Fibroblast of the conjunctiva (primary cell): ENCODE data around the gene POU2F1.

Experiments
- DNase-seq: peaks from one replicate; pipeline ENCODE4 v3.0.0-alpha.2; 2010; ENCODE audit warnings: low read depth

POU2F1 gene

GRCh38 chr1:167367705-167368104 is 147.0 kb downstream of the POU2F1 start:
- DNase-seq: no peak

GRCh38 chr1:167369175-167369574 is 148.5 kb downstream of the POU2F1 start:
- no peak for DNase-seq

GRCh38 chr1:167369933-167370332 is 149.2 kb downstream of the POU2F1 start:
- DNase-seq: no peak

GRCh38 chr1:167371030-167371429 is 150.3 kb downstream of the POU2F1 start:
- no peak for DNase-seq

GRCh38 chr1:167373398-167373797 is 152.7 kb downstream of the POU2F1 start:
- no peak for DNase-seq

GRCh38 chr1:167373986-167374385 is 153.3 kb downstream of the POU2F1 start:
- DNase-seq: no peak

GRCh38 chr1:167375949-167376348 is 155.3 kb downstream of the POU2F1 start:
- no peak for DNase-seq

- no peak for DNase-seq
Measured at GRCh38 chr1:167387251-167387910, 166.7 kb downstream of the POU2F1 start.

GRCh38 chr1:167388976-167389375 is 168.3 kb downstream of the POU2F1 start:
- DNase-seq: no peak

GRCh38 chr1:167392200-167392696 is 171.6 kb downstream of the POU2F1 start:
- no peak for DNase-seq

- no peak for DNase-seq
Measured at GRCh38 chr1:167400359-167400953, 179.8 kb downstream of the POU2F1 start.

- DNase-seq: peak; percentile 43
Measured at GRCh38 chr1:167401260-167401873, 180.7 kb downstream of the POU2F1 start.

- DNase-seq: no peak
Measured at GRCh38 chr1:167404161-167404888, 183.6 kb downstream of the POU2F1 start.

- no peak for DNase-seq
Measured at GRCh38 chr1:167404908-167405307, 184.2 kb downstream of the POU2F1 start.

- no peak for DNase-seq
Measured at GRCh38 chr1:167408355-167408754, 187.7 kb downstream of the POU2F1 start.

GRCh38 chr1:167409183-167409582 is 188.5 kb downstream of the POU2F1 start:
- no peak for DNase-seq

- DNase-seq: no peak
Measured at GRCh38 chr1:167412072-167412471, 191.4 kb downstream of the POU2F1 start.

GRCh38 chr1:167412920-167413319 is 192.2 kb downstream of the POU2F1 start:
- no peak for DNase-seq

- no peak for DNase-seq
Measured at GRCh38 chr1:167413328-167413727, 192.6 kb downstream of the POU2F1 start.

GRCh38 chr1:167416506-167416905 is 195.8 kb downstream of the POU2F1 start:
- DNase-seq: no peak

GRCh38 chr1:167418391-167418790 is 197.7 kb downstream of the POU2F1 start:
- no peak for DNase-seq

- no peak for DNase-seq
Measured at GRCh38 chr1:167419245-167419644, 198.6 kb downstream of the POU2F1 start.

- no peak for DNase-seq
Measured at GRCh38 chr1:167420510-167420909, 199.8 kb downstream of the POU2F1 start.
